PFSK-1 (cell line): ENCODE measurements around the gene SPRTN.

Experiments used
- POLR2AphosphoS5 ChIP-seq: IDR thresholded peaks from 2 replicates; pipeline ENCODE4 v1.6.1; 2012; ENCODE audit warnings: low read depth, mild to moderate bottlenecking, control low read depth, low read length, moderate library complexity
- TAF1 ChIP-seq: IDR thresholded peaks from 2 replicates; pipeline ENCODE4 v1.6.1; 2012; ENCODE audit warnings: low read length, control low read depth, borderline replicate concordance; ENCODE audit not compliant: insufficient read depth

- no peak for TF ChIP-seq POLR2AphosphoS5
- TF ChIP-seq TAF1: no peak
Measured at GRCh38 chr1:231364192-231364591, 26.1 kb downstream of the SPRTN start.
